Measurements from ENCODE around the gene SOX18.
"Not testable (repeated sequence)": the region's sequence is repeated elsewhere in the genome, so short reads cannot be mapped to it uniquely, and the experiment has no call there.

The SOX18 gene
- 0 reads per million in 2 donors for total RNA-seq

DNA sequence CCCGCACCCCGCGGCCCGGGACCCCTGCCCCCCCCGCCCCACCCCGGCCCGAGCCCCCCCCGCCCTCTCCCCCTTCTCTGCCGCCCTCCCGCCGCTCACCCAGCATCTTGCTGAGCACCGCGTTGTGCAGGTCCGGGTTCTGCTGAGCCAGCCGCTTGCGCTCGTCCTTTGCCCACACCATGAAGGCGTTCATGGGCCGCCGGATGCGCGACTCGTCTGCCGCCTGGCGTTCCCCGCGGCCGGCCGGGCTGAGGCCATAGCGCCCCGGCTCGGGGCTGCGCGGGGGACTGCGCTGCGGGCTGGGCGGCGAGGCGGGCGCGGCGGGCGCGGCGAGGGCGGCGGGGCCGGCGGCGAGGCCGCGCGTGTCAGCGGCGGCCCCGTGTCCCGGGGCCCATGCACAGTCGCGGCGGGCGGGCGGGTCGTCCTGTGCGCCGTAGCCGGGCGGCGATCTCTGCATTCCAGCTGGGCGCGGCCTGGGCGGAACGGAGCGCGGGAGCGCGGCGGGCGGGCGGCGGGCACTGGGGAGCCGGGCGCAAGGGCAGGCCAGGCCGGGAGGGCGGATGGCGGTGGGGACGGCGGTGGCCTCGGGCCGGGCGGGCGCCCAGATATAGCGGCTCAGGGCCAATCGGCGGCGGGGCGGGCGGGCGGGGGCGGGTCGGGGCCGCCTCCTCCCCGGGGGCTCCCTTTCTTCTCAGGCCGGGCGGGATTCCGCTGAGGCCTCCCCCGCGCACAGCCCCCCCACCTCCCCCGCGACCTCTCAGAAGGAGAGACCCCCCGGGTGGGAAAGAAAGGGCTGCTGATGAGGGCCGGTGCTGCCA, at the start of gene SOX18:
Gene SOX18, minus strand, starts transcription at position 580 of the 818 bp plus-strand sequence. Its CDS starts 123 bp downstream, at position 457.
- DNase-seq = no peak

DNA sequence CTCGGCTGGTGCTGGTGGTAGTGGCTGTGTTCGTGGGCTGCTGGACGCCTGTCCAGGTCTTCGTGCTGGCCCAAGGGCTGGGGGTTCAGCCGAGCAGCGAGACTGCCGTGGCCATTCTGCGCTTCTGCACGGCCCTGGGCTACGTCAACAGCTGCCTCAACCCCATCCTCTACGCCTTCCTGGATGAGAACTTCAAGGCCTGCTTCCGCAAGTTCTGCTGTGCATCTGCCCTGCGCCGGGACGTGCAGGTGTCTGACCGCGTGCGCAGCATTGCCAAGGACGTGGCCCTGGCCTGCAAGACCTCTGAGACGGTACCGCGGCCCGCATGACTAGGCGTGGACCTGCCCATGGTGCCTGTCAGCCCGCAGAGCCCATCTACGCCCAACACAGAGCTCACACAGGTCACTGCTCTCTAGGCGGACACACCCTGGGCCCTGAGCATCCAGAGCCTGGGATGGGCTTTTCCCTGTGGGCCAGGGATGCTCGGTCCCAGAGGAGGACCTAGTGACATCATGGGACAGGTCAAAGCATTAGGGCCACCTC, 49.1 kb upstream of the SOX18 start:
- no peak for DNase-seq

DNA sequence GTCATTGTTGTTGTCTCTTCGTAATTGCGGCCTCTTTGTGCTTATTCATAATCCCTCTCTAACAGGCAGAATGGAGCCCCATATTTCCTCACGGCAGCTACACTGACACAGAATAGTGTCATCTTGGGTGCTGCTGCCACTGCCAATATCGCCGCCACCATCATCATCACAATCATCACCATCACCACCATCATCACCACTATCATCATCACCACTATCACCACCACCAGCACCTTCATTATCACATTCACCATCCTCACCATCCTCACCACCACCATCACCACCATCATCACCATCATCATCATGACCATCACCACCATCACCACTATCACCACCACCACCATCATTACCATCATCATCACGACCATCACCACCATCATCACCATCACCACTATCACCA, 47.1 kb upstream of the SOX18 start:
- no peak for DNase-seq

DNA sequence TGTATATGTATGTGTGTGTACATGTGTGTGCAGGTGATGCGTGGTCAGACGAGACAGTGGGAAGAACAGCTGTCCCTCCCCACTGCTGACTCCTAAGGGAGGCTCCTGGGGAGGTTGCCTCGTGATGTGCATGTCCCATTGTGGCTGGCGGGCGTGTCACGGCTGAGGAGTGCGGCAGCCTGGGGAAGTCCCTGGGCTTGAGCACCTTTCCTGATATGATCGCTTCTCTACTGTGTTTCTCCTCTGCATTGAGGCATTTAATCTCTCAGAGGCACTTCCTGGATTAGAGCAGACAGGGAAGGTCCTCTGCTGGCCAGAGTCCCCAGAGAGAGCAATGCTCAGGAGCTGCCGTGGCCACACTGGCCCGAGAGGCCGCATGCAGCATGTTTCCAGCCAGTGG, 46.5 kb upstream of the SOX18 start:
- no peak for DNase-seq

DNA sequence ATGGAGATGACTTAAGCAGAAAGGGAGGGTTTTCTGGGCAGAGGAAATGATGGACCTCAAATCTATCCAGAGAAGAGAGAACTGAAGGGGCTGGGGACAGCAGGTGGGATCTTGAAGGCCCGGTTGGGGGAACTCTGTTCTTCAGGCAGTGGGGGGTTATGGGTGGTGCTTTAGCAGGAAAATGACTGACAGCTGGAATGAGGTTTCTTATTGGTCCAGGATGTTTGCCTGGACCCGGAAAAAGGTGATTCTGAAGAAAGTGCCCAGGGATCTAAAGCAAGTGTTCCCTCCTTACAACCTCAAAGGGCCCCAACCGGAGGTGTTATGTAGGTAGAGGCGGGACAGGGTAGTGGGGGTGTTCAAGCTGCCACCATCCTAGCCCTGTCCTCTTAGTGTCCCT, 46.0 kb upstream of the SOX18 start:
- DNase-seq = no peak

DNA sequence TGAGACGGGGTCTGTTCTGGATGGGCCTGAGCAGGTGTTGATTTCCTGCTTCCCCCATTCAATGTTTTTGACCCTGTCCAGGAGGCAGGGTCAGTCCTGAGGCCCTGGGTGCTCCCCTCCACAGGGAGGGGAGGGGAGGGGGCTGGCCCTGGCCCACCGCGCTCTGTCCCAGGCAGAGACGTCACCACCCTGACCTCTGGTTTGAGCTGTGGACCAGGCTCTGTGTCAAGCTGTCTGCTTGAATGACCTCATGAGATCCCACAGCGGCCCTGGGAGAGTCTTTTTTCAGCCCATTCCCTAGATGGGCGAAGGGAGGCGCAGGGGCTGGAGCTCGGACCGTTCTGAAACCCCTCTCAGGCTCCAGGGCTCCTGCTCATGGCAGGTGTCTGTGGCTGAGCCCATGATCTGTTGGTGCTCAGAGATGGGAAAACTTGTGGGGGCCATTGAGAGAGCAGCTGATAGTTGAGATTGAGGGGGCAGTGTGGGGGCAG, 43.6 kb upstream of the SOX18 start:
- no peak for DNase-seq

DNA sequence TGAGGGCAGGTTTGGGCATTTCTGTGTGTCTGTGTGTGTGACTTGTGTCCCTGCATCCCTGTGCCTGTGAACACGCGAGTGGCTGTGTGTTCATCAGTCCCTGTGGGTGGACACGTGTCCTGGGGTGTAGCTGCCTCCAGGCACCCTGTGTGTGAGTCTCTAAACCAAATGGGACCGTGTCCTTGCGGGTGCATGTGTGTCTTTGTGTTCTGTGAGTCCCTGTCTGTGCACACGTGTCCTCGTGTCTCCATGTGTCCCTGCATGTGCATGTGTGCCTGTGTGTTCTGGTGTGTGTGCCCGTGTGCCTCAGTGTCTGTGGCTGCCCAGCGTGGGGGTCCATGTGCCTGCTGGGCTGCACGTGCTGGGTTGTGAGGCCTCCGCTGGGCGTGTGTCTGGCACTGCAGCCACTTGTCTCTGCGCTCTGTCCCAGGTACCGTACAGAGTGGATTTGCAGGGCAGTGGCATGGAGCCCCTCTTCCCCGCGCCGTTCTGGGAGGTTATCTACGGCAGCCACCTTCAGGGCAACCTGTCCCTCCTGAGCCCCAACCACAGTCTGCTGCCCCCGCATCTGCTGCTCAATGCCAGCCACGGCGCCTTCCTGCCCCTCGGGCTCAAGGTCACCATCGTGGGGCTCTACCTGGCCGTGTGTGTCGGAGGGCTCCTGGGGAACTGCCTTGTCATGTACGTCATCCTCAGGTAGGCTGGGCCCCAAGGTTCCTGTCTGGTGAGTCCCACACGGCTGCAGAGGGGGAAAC, 43.0 kb upstream of the SOX18 start:
- no peak for DNase-seq

DNA sequence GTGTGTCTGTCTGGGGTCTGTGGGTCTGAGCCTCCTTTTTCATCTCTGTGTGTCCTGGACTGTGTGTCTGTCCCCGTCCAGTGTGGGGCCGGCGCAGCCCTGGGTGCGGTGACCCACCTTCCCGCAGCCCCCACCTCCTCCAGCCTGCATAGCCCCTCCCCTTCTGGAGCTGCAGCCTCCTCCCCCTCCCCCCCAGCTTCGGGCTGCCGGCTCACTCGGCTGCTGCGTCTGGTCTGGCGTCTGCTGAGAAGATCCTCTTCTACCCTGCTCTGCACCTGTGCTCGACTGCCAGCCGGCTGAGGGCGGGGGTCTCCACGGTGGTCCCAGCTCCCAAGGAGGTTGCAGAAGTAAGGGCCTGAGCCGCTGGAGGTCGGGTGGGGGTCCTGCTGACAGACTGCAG, 42.3 kb upstream of the SOX18 start:
- no peak for DNase-seq

DNA sequence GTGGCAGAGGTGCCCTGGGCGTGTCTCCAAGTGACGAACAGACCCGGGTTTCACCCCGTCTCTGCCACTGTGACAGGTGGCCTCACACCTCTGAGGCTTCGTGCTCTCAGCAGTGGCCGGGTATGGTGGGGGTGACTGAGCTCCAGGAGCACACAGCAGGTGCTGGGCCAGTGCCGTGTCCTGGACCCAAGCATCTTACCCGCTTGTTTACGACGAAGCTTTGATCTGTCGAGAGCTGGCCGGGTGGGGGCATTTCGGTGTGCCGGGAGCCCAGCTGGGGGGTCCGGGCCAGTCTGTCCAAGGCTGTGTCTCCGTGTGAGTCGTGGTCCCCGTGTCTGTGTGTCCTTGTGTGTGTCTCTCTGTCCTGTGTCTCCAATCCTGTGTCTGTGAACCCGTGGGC, 41.9 kb upstream of the SOX18 start:
- no peak for DNase-seq

DNA sequence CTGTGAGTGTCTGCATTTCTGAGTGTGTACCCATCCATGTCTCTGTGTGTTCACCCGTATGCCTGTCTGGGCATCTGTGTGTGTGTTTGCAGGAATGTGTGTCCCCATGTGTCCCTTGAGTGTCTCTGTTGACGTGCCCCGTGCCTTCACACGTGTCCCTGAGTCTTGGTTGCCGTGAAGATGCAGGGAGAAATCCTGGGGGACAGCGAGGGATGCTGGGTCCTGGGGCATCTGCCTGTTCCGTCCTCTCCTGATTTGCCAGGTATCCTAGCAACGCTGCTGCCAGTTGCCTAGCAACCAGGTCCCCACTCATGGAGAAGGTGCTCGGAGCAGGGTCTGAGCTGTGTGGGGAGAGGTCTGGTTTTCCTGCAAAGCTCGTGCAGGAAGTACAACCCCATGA, 40.7 kb upstream of the SOX18 start:
- no peak for DNase-seq

DNA sequence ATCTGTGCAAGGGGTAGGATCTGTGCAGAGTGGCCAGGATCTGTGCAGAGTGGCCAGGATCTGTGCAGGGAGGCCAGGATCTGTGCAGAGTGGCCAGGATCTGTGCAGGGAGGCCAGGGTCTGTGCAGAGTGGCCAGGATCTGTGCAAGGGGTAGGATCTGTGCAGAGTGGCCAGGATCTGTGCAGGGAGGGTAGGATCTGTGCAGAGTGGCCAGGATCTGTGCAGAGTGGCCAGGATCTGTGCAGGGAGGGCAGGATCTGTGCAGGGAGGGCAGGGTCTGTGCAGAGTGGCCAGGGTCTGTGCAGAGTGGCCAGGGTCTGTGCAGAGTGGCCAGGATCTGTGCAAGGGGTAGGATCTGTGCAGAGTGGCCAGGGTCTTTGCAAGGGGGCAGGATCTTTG, 39.1 kb upstream of the SOX18 start:
- DNase-seq = not testable (repeated sequence)

DNA sequence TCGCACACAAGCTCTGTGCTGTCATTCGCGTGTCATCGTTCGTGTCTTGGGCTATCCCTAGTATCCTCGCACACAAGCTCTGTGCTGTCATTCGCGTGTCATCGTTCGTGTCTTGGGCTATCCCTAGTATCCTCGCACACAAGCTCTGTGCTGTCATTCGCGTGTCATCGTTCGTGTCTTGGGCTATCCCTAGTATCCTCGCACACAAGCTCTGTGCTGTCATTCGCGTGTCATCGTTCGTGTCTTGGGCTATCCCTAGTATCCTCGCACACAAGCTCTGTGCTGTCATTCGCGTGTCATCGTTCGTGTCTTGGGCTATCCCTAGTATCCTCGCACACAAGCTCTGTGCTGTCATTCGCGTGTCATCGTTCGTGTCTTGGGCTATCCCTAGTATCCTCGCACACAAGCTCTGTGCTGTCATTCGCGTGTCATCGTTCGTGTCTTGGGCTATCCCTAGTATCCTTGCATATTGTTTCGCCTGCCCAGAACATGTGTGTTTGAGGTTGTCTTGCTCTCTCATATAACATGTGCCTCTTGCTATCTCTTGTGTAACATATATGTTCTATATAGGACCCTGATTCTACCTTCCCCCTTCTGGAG, 37.9 kb upstream of the SOX18 start:
- DNase-seq = not testable (repeated sequence)

DNA sequence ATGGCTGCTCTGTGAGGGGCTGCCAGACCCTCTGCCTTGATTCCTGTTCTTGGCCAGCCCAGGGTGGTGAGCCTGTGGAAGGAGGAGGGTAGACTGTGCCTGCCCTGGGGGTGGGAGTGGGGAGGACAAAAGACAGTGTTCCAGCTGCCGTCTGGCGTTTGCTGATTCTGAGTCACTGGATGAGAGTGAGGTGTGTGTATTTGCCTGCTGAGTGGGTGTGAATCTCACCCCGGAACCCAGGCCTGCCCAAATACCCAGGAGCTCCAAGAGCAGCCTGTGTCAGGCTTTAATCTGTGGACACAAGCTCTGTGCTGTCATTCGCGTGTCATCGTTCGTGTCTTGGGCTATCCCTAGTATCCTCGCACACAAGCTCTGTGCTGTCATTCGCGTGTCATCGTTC, 37.4 kb upstream of the SOX18 start:
- no peak for DNase-seq

DNA sequence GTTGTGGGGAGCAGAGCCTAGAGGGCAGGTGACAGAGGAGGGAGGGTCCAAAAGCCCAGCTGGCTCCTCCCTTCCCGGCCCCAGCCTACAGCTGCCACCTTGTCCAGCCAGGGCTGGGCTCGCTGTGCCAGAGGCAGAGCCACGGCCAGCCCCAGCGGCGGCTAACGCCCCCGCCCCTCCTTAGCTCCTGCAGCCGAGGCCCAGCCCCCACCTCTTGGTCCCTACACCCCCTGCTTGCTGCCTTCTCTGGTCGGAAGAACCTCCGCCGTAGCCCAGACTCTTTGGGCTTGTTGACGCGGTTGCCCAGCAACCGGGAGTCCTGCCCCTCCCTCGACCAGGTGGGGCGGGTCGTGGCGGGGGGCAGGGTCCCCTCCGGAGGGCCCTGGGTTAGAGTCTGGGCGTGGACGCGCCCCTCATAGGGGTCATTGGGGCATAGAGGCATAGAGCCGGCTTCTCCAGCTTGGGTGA, 35.3 kb upstream of the SOX18 start:
- DNase-seq = no peak

DNA sequence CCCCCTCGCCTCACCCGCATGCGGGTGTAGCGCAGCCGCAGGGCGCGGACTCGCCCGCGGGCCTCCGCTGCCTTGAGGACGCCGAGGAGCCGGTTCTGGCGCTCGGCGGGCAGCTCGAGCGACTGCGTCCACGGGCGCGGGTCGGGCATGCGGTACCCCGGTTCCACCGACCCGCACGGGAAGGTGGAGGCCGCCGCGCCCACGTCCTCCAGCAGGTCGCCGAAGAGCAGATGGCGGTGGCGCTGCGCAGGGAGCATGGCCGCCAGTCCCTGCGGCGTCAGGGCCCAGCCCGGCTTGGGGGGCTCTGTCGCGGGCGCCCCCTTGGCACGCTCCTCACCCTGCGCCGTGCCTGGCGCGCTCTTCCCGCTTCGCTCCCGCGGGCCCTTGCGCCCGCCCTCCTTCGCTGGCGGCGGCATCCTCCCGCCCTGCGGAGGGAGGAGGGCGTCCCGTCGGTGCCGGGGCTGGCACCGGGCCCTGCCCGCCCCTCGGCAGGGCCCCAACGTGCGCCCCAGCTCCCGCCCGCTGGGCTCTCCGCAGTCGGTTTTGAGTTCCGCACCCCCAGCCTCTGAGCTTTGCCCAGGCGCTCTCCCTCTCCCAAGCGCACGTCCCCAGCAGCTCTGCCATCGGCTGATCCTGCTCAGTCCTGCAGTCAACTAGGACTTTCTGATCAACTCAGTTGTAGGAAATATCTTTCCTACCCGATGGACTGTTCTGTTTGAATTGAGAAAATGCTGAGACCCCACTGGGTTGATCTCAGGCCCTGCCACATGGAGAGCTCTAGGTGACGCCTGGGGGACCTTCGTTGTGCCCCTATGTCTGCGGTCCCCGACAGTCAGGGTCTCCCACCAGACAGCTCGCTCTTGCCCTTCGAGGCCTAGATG, 34.6 kb upstream of the SOX18 start, which contains the start of gene LKAAEAR1:
Gene LKAAEAR1, minus strand, starts transcription at position 595 of the 881 bp plus-strand sequence. Its CDS starts 179 bp downstream, at position 416.
- no peak for DNase-seq

DNA sequence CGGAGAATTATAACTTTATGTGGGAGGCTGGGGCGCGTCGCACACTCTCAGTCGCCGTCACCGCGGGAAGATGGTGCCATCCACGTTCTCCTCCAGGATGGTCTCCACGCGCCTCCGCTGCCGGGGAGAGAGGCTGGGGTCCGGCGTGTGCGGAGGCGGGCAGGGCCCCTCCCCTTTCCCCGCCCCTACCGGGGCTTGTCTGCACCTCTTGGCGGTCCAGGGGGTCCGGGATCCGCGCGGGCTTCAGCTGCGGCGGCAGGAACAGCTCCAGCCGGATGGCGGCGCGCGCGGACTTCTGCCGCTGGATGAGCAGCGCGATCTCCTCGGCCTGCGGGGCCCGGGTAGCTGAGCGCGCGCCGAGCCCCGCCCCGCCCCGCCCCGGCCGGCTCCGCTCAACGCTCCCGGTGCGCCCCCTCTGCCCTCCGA, 34.0 kb upstream of the SOX18 start:
- DNase-seq = peak; percentile 41

DNA sequence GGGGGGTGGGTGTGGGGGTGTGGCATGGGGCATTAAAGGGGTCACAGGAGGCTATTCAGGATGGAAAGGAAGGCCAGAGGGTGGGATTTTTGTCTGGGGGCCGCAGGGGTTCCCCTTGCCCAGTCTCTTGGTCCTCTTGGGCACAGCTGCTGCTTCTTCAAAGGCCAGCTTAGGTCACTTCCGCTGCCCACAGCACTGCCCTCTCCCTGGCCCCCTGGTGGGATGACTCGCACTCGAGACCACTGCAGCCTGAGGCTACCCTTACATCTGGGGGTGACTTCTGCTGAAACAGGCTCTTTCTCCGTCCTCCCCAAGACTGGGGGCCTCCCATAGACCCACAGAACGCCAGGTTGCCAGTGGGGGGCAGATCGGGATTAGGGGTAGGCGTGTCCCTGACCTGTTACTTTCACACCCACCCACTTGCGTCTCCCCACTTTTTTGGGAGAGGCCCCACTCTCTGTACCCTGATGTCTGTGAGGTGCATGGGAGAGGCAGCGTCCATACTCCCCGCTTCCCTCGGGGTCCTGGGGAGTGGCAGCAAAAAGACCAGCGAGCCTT, 33.5 kb upstream of the SOX18 start:
- no peak for DNase-seq

DNA sequence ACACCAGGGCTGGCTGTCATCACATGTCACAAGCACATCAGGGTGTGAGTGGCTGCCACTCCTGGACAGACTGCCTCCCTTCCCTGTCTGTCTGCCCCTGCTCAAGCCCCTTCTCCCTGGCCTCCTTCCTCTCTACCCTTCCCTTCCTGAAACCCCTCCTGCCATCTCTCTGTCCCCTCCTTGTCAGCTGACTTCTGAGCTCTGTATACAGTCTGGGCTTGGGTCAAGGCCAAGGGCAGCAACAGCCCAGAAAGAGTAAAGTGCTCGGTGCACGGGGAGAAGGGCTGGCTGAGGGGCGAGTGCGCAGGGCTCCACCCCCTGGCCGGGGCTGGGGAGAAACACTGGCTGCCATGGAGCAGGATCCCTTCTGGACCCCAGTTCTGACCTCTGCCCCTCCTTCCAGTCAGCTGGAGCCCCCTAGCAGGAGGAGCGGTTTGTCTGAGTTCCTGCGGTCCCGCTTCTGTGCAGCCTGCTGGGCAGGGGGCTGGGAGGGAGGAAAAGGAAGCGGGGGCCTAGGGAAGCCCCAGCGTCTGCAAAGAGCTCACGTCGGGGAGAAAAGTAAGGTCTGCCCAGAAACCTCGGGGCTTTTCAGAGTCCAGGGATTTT, 32.8 kb upstream of the SOX18 start:
- no peak for DNase-seq

DNA sequence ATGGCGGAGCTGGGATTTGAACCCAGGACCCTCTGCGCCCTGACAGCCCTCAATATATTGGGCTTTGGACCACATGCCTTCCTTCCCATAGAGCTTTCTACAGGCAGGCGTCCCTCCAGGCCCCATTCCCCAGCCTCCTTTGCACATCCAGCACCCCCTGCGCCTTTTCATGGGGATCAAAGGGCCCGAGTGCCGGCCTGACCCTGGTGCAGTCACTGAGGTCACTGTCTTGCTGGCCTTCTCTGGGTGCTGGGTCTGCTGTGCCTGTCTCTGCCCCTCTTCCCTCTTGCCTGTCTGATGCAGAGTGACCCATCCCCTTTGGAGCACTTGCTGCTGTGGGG, 32.2 kb upstream of the SOX18 start:
- DNase-seq = no peak

DNA sequence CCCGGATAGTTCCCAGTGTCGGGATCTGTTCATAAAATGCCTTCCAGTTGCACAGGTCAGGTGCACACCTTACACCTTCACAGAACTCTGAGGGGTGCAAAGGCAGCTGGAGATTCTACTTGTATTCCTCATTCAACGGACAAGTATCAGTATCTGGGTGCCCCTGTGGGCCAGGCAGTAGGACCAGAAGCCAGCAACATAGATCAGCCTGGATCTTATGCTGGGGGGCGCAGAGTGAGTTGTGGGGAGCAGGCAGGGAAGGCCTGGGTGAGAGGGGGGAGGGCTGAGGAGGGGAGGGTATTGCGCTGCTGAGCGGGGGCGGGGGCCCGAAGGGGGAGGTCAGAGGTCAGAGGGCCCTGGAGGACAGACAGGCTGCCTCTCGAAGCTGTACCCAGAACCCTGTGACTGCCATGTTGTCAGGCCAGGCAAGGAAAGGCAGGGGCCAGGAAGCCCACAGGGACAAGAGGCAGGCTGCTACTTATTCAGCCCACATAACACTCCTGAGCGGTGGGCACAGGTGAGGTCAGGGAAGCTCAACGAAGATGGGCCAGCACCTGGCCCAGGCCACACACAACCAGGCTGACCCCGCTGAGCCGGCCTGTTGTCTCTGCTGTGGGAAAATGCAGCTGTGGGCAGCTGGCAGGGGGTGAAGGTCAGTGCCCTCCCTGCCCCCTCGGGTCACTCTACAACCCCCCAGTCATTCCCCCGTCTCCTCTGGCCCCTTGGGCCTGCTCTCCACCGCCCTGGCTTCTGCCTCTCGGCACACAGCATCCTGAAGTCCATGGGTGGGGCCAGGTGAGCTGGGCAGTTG, 31.6 kb upstream of the SOX18 start:
- DNase-seq = no peak
